HepG2 (cell line): Measurements from ENCODE around the gene VPS50. TPM values are rescaled to one million over a fixed set of nuclear protein-coding genes. Genes with fewer than 3 reads are reported as not detected.

Source experiments
- ATAC-seq: fragments of 200-7000 bp; cut with Tn5 transposase; 3 replicates; pipeline ENCODE4 v1.9.1; 2020; ENCODE audit warnings: mild to moderate bottlenecking, moderate library complexity
- BruUV-seq: library from RNA; stranded (reverse); fragments of 400-500 nt; replicated peaks from 2 replicates; lab custom pipeline; 2021; lab: Mats Ljungman, UMichigan
- CTCF ChIA-PET: fragments of 300-600 bp; formaldehyde crosslinking; extraction: SDS; loops from one replicate; lab custom pipeline; 2021; ENCODE audit warnings: low total read pairs, inconsistent platforms, low intra/inter-chr PET ratio; lab: Yijun Ruan, JAX
- POLR2A ChIA-PET: fragments of 350-600 bp; sonication (Branson Sonifier 250); formaldehyde crosslinking; loops from one replicate; lab custom pipeline; 2020; ENCODE audit warnings: antibody characterized with exemption, inconsistent platforms; lab: Yijun Ruan, JAX
- DNase-seq: peaks from one replicate; pipeline ENCODE4 v3.0.0-alpha.2; 2015; ENCODE audit warnings: low spot score
- FAIRE-seq: peaks from 3 replicates; lab custom pipeline; 2011; peaks lifted over from hg19 to GRCh38; lab: Jason Lieb, UNC
- H2AFZ ChIP-seq: one replicate; pipeline ENCODE4 v1.6.1; 2011; ENCODE audit warnings: low read length, inconsistent platforms
- H3K27ac ChIP-seq: fragments of 300-600 bp; 3 replicates; pipeline ENCODE4 v1.8.0; 2011; ENCODE audit warnings: mixed run types, mild to moderate bottlenecking, mixed read lengths, low read length, inconsistent platforms; ENCODE audit not compliant: insufficient read depth; ENCODE audit errors: extremely low read length
- H3K27me3 ChIP-seq, 2 experiments: fragments of 200-600 bp in 1 of 2; 2 replicates in 1 of 2; 3 replicates in 1 of 2; pipeline versions ENCODE4 v1.6.0 to v1.8.0; 2011; ENCODE audit warnings: low read length in 2 of 2, mild to moderate bottlenecking in 2 of 2, moderate library complexity in 2 of 2, inconsistent platforms in 1 of 2; ENCODE audit not compliant: insufficient read depth in 2 of 2, control insufficient read depth in 1 of 2
- H3K36me3 ChIP-seq, 2 experiments: fragments of 200-600 bp in 1 of 2; replicated peaks in 1 of 2; 2 replicates in 1 of 2; 3 replicates in 1 of 2; pipeline versions ENCODE4 v1.5.1 to v1.8.0; 2011; ENCODE audit warnings: low read length in 2 of 2, inconsistent platforms in 1 of 2; ENCODE audit not compliant: insufficient read depth in 2 of 2, control insufficient read depth in 1 of 2
- H3K4me1 ChIP-seq: 2 replicates; pipeline ENCODE4 v1.5.1; 2012; ENCODE audit warnings: low read length, inconsistent platforms; ENCODE audit not compliant: insufficient read depth
- H3K4me2 ChIP-seq: 2 replicates; pipeline ENCODE4 v1.6.0; 2011; ENCODE audit warnings: low read depth, low read length, inconsistent platforms
- H3K4me3 ChIP-seq, 3 experiments: fragments of 200-600 bp in 1 of 3; sonication (generic), shearing (Covaris generic) in 1 of 3; replicated peaks in 1 of 3; 2 replicates each; pipeline ENCODE4 v1.5.1; 2011 to 2016; ENCODE audit warnings: low read length in 3 of 3, inconsistent platforms in 2 of 3, low read depth in 2 of 3, mild to moderate bottlenecking in 2 of 3, control low read depth in 1 of 3, mixed read lengths in 1 of 3; ENCODE audit not compliant: insufficient read depth in 1 of 3
- H3K79me2 ChIP-seq: one replicate; pipeline ENCODE4 v1.6.1; 2011; ENCODE audit warnings: low read length, inconsistent platforms; ENCODE audit not compliant: insufficient read depth
- H3K9ac ChIP-seq: 2 replicates; pipeline ENCODE4 v1.6.0; 2011; ENCODE audit warnings: mild to moderate bottlenecking, low read depth, low read length, inconsistent platforms; ENCODE audit not compliant: insufficient read depth
- H3K9me3 ChIP-seq: 2 replicates; pipeline ENCODE4 v1.5.1; 2012; ENCODE audit warnings: mild to moderate bottlenecking, low read length
- H4K20me1 ChIP-seq: 2 replicates; pipeline ENCODE4 v1.6.0; 2011; ENCODE audit warnings: inconsistent platforms, mild to moderate bottlenecking, low read length, moderate library complexity; ENCODE audit not compliant: insufficient read depth
- CENPX ChIP-seq: sonication (generic); formaldehyde crosslinking; IDR thresholded peaks from 2 replicates; pipeline ENCODE4 v1.9.0; 2021; ENCODE audit warnings: mild to moderate bottlenecking, missing genetic modification reagents, moderate library complexity
- HMG20B ChIP-seq: conservative IDR thresholded peaks from 2 replicates; pipeline ENCODE4 v1.6.1; 2016; ENCODE audit warnings: missing genetic modification reagents, missing compliant biosample characterization
- KAT2B ChIP-seq: fragments of 150-350 bp; IDR thresholded peaks from 2 replicates; pipeline ENCODE4 v1.6.1; 2014; ENCODE audit warnings: low read depth, low read length, borderline replicate concordance
- MAFF ChIP-seq: IDR thresholded peaks from 2 replicates; pipeline ENCODE4 v1.6.1; 2011; ENCODE audit warnings: low read depth, low read length, improper control_type of control experiment
- MEF2D ChIP-seq: sonication (generic); formaldehyde crosslinking; IDR thresholded peaks from 2 replicates; pipeline ENCODE4 v1.5.1; 2020; ENCODE audit warnings: mild to moderate bottlenecking, missing genetic modification reagents
- NCOA2 ChIP-seq: sonication (generic); formaldehyde crosslinking; IDR thresholded peaks from 2 replicates; pipeline ENCODE4 v1.8.0; 2022; ENCODE audit warnings: inconsistent platforms
- NFYC ChIP-seq: IDR thresholded peaks from 2 replicates; pipeline ENCODE4 v1.6.1; 2016; ENCODE audit warnings: missing genetic modification reagents, missing compliant biosample characterization
- NRL ChIP-seq: sonication (generic); formaldehyde crosslinking; IDR thresholded peaks from 2 replicates; pipeline ENCODE4 v1.5.0; 2020; ENCODE audit warnings: missing genetic modification reagents, mild to moderate bottlenecking, moderate library complexity, borderline replicate concordance
- PAF1 ChIP-seq: IDR thresholded peaks from 2 replicates; pipeline ENCODE4 v1.6.1; 2016; ENCODE audit warnings: missing genetic modification reagents, missing compliant biosample characterization
- POGK ChIP-seq: sonication (generic); formaldehyde crosslinking; conservative IDR thresholded peaks from 2 replicates; pipeline ENCODE4 v1.8.0; 2022; ENCODE audit warnings: mild to moderate bottlenecking, moderate library complexity, missing genetic modification reagents
- POLR2AphosphoS2 ChIP-seq: IDR thresholded peaks from 2 replicates; pipeline ENCODE4 v1.6.1; 2011; ENCODE audit warnings: low read depth, low read length, improper control_type of control experiment
- POLR2G ChIP-seq: fragments of 200-400 bp; formaldehyde crosslinking; IDR thresholded peaks from 2 replicates; pipeline ENCODE4 v1.6.1; 2018; ENCODE audit warnings: mild to moderate bottlenecking, low read depth, low read length, moderate library complexity
- SOX6 ChIP-seq, 2 experiments: fragments of 450-650 bp in 1 of 2; sonication (generic) in 1 of 2; formaldehyde crosslinking in 1 of 2; IDR thresholded peaks; 2 replicates each; pipeline versions ENCODE4 v1.4.0 to v1.6.1; 2017 to 2020; ENCODE audit warnings: antibody characterized with exemption in 1 of 2, mild to moderate bottlenecking in 1 of 2, missing genetic modification reagents in 1 of 2
- SRSF1 ChIP-seq: fragments of 200-400 bp; formaldehyde crosslinking; optimal IDR thresholded peaks from 2 replicates; pipeline ENCODE3; 2017; ENCODE audit warnings: mild to moderate bottlenecking, low read depth, low read length, moderate library complexity
- SSRP1 ChIP-seq: IDR thresholded peaks from 2 replicates; pipeline ENCODE4 v1.6.1; 2016; ENCODE audit warnings: control low read depth
- STAG1 ChIP-seq: sonication (generic); formaldehyde crosslinking; IDR thresholded peaks from 2 replicates; pipeline ENCODE4 v1.4.0; 2020; ENCODE audit warnings: missing genetic modification reagents
- WIZ ChIP-seq: sonication (generic); formaldehyde crosslinking; IDR thresholded peaks from 2 replicates; pipeline ENCODE4 v1.5.1; 2020; ENCODE audit warnings: mild to moderate bottlenecking, missing genetic modification reagents
- ZMYM4 ChIP-seq: sonication (generic); formaldehyde crosslinking; IDR thresholded peaks from 2 replicates; pipeline ENCODE4 v1.8.1; 2023; ENCODE audit warnings: mild to moderate bottlenecking, missing genetic modification reagents
- ZNF160 ChIP-seq: sonication (generic); formaldehyde crosslinking; IDR thresholded peaks from 2 replicates; pipeline ENCODE4 v1.8.0; 2022; ENCODE audit warnings: mild to moderate bottlenecking, inconsistent platforms, missing genetic modification reagents
- ZNF329 ChIP-seq: sonication (generic); formaldehyde crosslinking; IDR thresholded peaks from 2 replicates; pipeline ENCODE4 v1.9.0; 2021; ENCODE audit warnings: low read depth, mild to moderate bottlenecking, missing genetic modification reagents
- ZNF484 ChIP-seq: sonication (generic); formaldehyde crosslinking; IDR thresholded peaks from 2 replicates; pipeline ENCODE4 v1.5.1; 2020; ENCODE audit warnings: mild to moderate bottlenecking, low read depth, missing genetic modification reagents, borderline replicate concordance
- ZNF510 ChIP-seq: sonication (generic); formaldehyde crosslinking; IDR thresholded peaks from 2 replicates; pipeline ENCODE4 v1.4.0; 2020; ENCODE audit warnings: low read depth, mild to moderate bottlenecking, missing genetic modification reagents
- WGBS: methylation state at CpG from one replicate; pipeline ENCODE4 v1.1.6; 2017; ENCODE audit warnings: low lambda C conversion rate; 5-methylcytosine and 5-hydroxymethylcytosine counted together
- in situ Hi-C: cut with HindIII; loops from 2 replicates; pipeline ENCODE4 v1.10.0; 2017; ENCODE audit warnings: low pct_unique_long_range_greater_than_20kb; ENCODE audit not compliant: extremely low pct_ligation_motif_present
- intact Hi-C: fragments of 100-400 bp; cut with micrococcal nuclease; formaldehyde crosslinking; loops from one replicate; pipeline ENCODE4 v1.10.0; 2022; ENCODE audit not compliant: unreplicated experiment
- polyA plus RNA-seq, 8 experiments: library from polyadenylated mRNA; depleted of rRNA in 3 of 8; stranded (reverse) in 7 of 8; unstranded in 1 of 8; fragments of >200 nt; fragmentation: Illumina TruSeq in 4 of 8; extraction: Trizol in 4 of 8; gene quantifications; 2 replicates each; pipeline versions ENCODE4 v1.2.1 to v1.2.3, GENCODE V29; 2011 to 2016; ENCODE audit warnings: low read depth in 4 of 8, missing spikeins in 1 of 8, mixed read lengths in 1 of 8; ENCODE audit not compliant: insufficient read depth in 1 of 8
- total RNA-seq, 5 experiments: library from RNA; depleted of rRNA; stranded (reverse); fragments of >200 nt; fragmentation: Illumina TruSeq; extraction: Trizol; gene quantifications; 2 replicates each; pipeline ENCODE4 v1.2.3, GENCODE V29; 2016; ENCODE audit warnings: low read depth in 1 of 5

VPS50 gene
- total and polyA plus RNA-seq, 2 of the 13 experiments (the other 11 are each of a cell fraction or from before 2014, with no cell fraction given): 10.3 to 20.4 TPM

- TF ChIP-seq ZNF160 (CRISPR knock-in tag): no peak
- no peak for TF ChIP-seq ZMYM4
- no peak for TF ChIP-seq CENPX (CRISPR knock-in tag)
- no peak for TF ChIP-seq SOX6 (IDR thresholded peaks at IDR 0.05)
- TF ChIP-seq SOX6 (CRISPR knock-in tag; IDR thresholded peaks at IDR 0.05): no peak
Observed at GRCh38 chr7:93218997-93219827, 13.0 kb upstream of the VPS50 start (continued).

- Histone ChIP-seq H3K36me3 (no peaks in the 10 kb centered on the region), H3K27me3 (no peaks in the 10 kb centered on the region), H3K4me1 (no peaks in the 10 kb centered on the region), H3K27ac (no peak overlapping the region), H3K79me2 (no peaks in the 10 kb centered on the region), H3K4me3 (no peak overlapping the region), H2AFZ (no peak overlapping the region), H3K9ac (no peak overlapping the region), H4K20me1 (no peaks in the 10 kb centered on the region), H3K9me3 (no peaks in the 10 kb centered on the region), H3K4me2 (no peak overlapping the region)
- no TSS peak for BruUV-seq
- TF ChIP-seq PAF1 (CRISPR knock-in tag): no peak
- TF ChIP-seq WIZ (CRISPR knock-in tag): no peak
- TF ChIP-seq CENPX (CRISPR knock-in tag): no peak
- TF ChIP-seq ZNF329 (CRISPR knock-in tag): no peak
- no peak for TF ChIP-seq POLR2G
- TF ChIP-seq ZNF484 (CRISPR knock-in tag): no peak
- no peak for TF ChIP-seq MEF2D (CRISPR knock-in tag)
- no peak for TF ChIP-seq SRSF1
- no peak for TF ChIP-seq NRL (CRISPR knock-in tag)
- TF ChIP-seq SSRP1: no peak
- TF ChIP-seq MAFF: no peak
- TF ChIP-seq ZNF510 (CRISPR knock-in tag): no peak
- no peak for TF ChIP-seq NCOA2
- TF ChIP-seq KAT2B: no peak
- TF ChIP-seq STAG1 (CRISPR knock-in tag): no peak
- no peak for TF ChIP-seq POGK (CRISPR knock-in tag)
- TF ChIP-seq HMG20B (CRISPR knock-in tag): no peak
- TF ChIP-seq POLR2AphosphoS2: no peak
- no peak for TF ChIP-seq NFYC (CRISPR knock-in tag)
- no peak for FAIRE-seq
- DNase-seq: no peak
- ChIA-PET POLR2A (no interaction called here), CTCF (no interaction called here)
- in situ Hi-C loops: no loop called here
- WGBS: 0% methylated on average over 1 of the region's 1 CpG
- intact Hi-C loops: no loop called here
- no peak for ATAC-seq
Observed at GRCh38 chr7:93219868-93220267, 12.3 kb upstream of the VPS50 start.
